Neural cell (in vitro differentiated cells): ENCODE results near the gene CD48.

Source experiments
- CTCF ChIP-seq: fragments of 450-650 bp; IDR thresholded peaks from 2 replicates; pipeline ENCODE4 v1.5.1; 2014; ENCODE audit warnings: antibody characterized with exemption, mild to moderate bottlenecking, moderate library complexity; ENCODE audit not compliant: poor library complexity, severe bottlenecking
- EZH2 ChIP-seq: fragments of 200-600, 300-800 bp; shearing (Covaris generic), sonication (generic); IDR thresholded peaks from 2 replicates; pipeline ENCODE4 v1.6.1; 2014; ENCODE audit warnings: antibody characterized with exemption, low read length, borderline replicate concordance, mild to moderate bottlenecking; ENCODE audit not compliant: insufficient read depth, poor library complexity, severe bottlenecking
- POLR2AphosphoS5 ChIP-seq: IDR thresholded peaks from 2 replicates; pipeline ENCODE4 v1.6.1; 2012
- RAD21 ChIP-seq: fragments of 450-650 bp; conservative IDR thresholded peaks from 2 replicates; pipeline ENCODE4 v1.6.1; 2014; ENCODE audit warnings: antibody characterized with exemption, mild to moderate bottlenecking, moderate library complexity
- REST ChIP-seq: IDR thresholded peaks from 2 replicates; pipeline ENCODE4 v1.6.1; 2012; ENCODE audit warnings: borderline replicate concordance
- TAF1 ChIP-seq: IDR thresholded peaks from 2 replicates; pipeline ENCODE4 v1.6.1; 2012; ENCODE audit warnings: low read depth

- TF ChIP-seq CTCF: no peak
- TF ChIP-seq POLR2AphosphoS5: no peak
- no peak for TF ChIP-seq TAF1
- TF ChIP-seq REST: no peak
- no peak for TF ChIP-seq EZH2
- no peak for TF ChIP-seq RAD21
Observed at GRCh38 chr1:160748181-160748877, 36.7 kb upstream of the CD48 start.
